ENCODE data around the gene ZFP57. TPM values are rescaled to one million over a fixed set of nuclear protein-coding genes. Genes with fewer than 3 reads are reported as not detected.

ZFP57 gene
- total and polyA plus RNA-seq, 2 of the 13 experiments (the other 11 are each of a cell fraction or from before 2014, with no cell fraction given): not detected

GRCh38 chr6:29727637-29728036 lies 46.7 kb upstream of the ZFP57 start:
- H3K36me3 ChIP-seq (replicated peaks in 1 of 2; ENCODE audit: control insufficient read depth in 1 of 2, insufficient read depth in 2 of 2, low read length in 2 of 2): no peaks in the 10 kb centered on the region
- H3K4me1 ChIP-seq (ENCODE audit: insufficient read depth, low read length): peaks cover 5% of the 10 kb centered on the region; the same call in 1 of the 2 replicates
- H3K27ac ChIP-seq (ENCODE audit: extremely low read length, insufficient read depth, low read length): no peak overlapping the region
- intact Hi-C loops (cut with micrococcal nuclease; ENCODE audit: unreplicated experiment): no loop called here
- H3K79me2 ChIP-seq (ENCODE audit: insufficient read depth, low read length): no peaks in the 10 kb centered on the region
- H2AFZ ChIP-seq (ENCODE audit: low read length): no peak overlapping the region
- H3K9me3 ChIP-seq (ENCODE audit: low read length): no peaks in the 10 kb centered on the region
- TF ChIP-seq SKIL (CRISPR knock-in tag; IDR thresholded peaks at IDR 0.05; ENCODE audit: borderline replicate concordance) (no peak), RBFOX2 (IDR thresholded peaks at IDR 0.05; ENCODE audit: low read depth, low read length) (no peak), ZNF800 (CRISPR knock-in tag; IDR thresholded peaks at IDR 0.05) (no peak), ZGPAT (CRISPR knock-in tag; IDR thresholded peaks at IDR 0.05) (no peak), HNRNPL (IDR thresholded peaks at IDR 0.05; ENCODE audit: low read depth, low read length) (no peak), GLMP (CRISPR knock-in tag; IDR thresholded peaks at IDR 0.05; ENCODE audit: borderline replicate concordance) (no peak), KLF11 (CRISPR knock-in tag; IDR thresholded peaks at IDR 0.05) (no peak), CEBPB (IDR thresholded peaks at IDR 0.05; ENCODE audit: borderline replicate concordance, low read depth, low read length) (no peak)
- ATAC-seq (no peak), FAIRE-seq (no peak), DNase-seq (ENCODE audit: low spot score) (no peak)
- 46% methylated on average over 2 of the region's 2 CpGs for WGBS (ENCODE audit: low lambda C conversion rate)
- in situ Hi-C loops (cut with HindIII; ENCODE audit: extremely low pct_ligation_motif_present, low pct_unique_long_range_greater_than_20kb): no loop called here
- no peak overlapping the region for H3K4me2 ChIP-seq (ENCODE audit: low read depth, low read length)
- H3K4me3 ChIP-seq (replicated peaks in 1 of 3; ENCODE audit: insufficient read depth in 1 of 3, low read depth in 2 of 3, low read length in 3 of 3): no peak overlapping the region
- H3K27me3 ChIP-seq (ENCODE audit: control insufficient read depth in 1 of 2, insufficient read depth in 2 of 2, low read length in 2 of 2): peaks cover 1 to 3% of the 10 kb centered on the region in 2 experiments; a peak in 1 of 5 replicates
- BruUV-seq (replicated peaks): no TSS peak
- ChIA-PET POLR2A (no interaction called here), CTCF (ENCODE audit: low intra/inter-chr PET ratio, low total read pairs) (no interaction called here)
- H3K9ac ChIP-seq (ENCODE audit: insufficient read depth, low read depth, low read length): no peak overlapping the region
- no peaks in the 10 kb centered on the region for H4K20me1 ChIP-seq (ENCODE audit: insufficient read depth, low read length)
